HepG2 (cell line): ENCODE results near the gene PCGF2. TPM values are rescaled to one million over a fixed set of nuclear protein-coding genes. Genes with fewer than 3 reads are reported as not detected.

Experiments
- ATAC-seq: fragments of 200-7000 bp; cut with Tn5 transposase; 3 replicates; pipeline ENCODE4 v1.9.1; 2020; ENCODE audit warnings: mild to moderate bottlenecking, moderate library complexity
- BruUV-seq: library from RNA; stranded (reverse); fragments of 400-500 nt; replicated peaks from 2 replicates; lab custom pipeline; 2021; lab: Mats Ljungman, UMichigan
- CTCF ChIA-PET: fragments of 300-600 bp; formaldehyde crosslinking; extraction: SDS; loops from one replicate; lab custom pipeline; 2021; ENCODE audit warnings: low total read pairs, inconsistent platforms, low intra/inter-chr PET ratio; lab: Yijun Ruan, JAX
- POLR2A ChIA-PET: fragments of 350-600 bp; sonication (Branson Sonifier 250); formaldehyde crosslinking; loops from one replicate; lab custom pipeline; 2020; ENCODE audit warnings: antibody characterized with exemption, inconsistent platforms; lab: Yijun Ruan, JAX
- DNase-seq: peaks from one replicate; pipeline ENCODE4 v3.0.0-alpha.2; 2015; ENCODE audit warnings: low spot score
- FAIRE-seq: peaks from 3 replicates; lab custom pipeline; 2011; peaks lifted over from hg19 to GRCh38; lab: Jason Lieb, UNC
- H2AFZ ChIP-seq: one replicate; pipeline ENCODE4 v1.6.1; 2011; ENCODE audit warnings: low read length, inconsistent platforms
- H3K27ac ChIP-seq: fragments of 300-600 bp; 3 replicates; pipeline ENCODE4 v1.8.0; 2011; ENCODE audit warnings: mixed run types, mild to moderate bottlenecking, mixed read lengths, low read length, inconsistent platforms; ENCODE audit not compliant: insufficient read depth; ENCODE audit errors: extremely low read length
- H3K27me3 ChIP-seq, 2 experiments: fragments of 200-600 bp in 1 of 2; 2 replicates in 1 of 2; 3 replicates in 1 of 2; pipeline versions ENCODE4 v1.6.0 to v1.8.0; 2011; ENCODE audit warnings: low read length in 2 of 2, mild to moderate bottlenecking in 2 of 2, moderate library complexity in 2 of 2, inconsistent platforms in 1 of 2; ENCODE audit not compliant: insufficient read depth in 2 of 2, control insufficient read depth in 1 of 2
- H3K36me3 ChIP-seq, 2 experiments: fragments of 200-600 bp in 1 of 2; replicated peaks in 1 of 2; 2 replicates in 1 of 2; 3 replicates in 1 of 2; pipeline versions ENCODE4 v1.5.1 to v1.8.0; 2011; ENCODE audit warnings: low read length in 2 of 2, inconsistent platforms in 1 of 2; ENCODE audit not compliant: insufficient read depth in 2 of 2, control insufficient read depth in 1 of 2
- H3K4me1 ChIP-seq: 2 replicates; pipeline ENCODE4 v1.5.1; 2012; ENCODE audit warnings: low read length, inconsistent platforms; ENCODE audit not compliant: insufficient read depth
- H3K4me2 ChIP-seq: 2 replicates; pipeline ENCODE4 v1.6.0; 2011; ENCODE audit warnings: low read depth, low read length, inconsistent platforms
- H3K4me3 ChIP-seq, 3 experiments: fragments of 200-600 bp in 1 of 3; sonication (generic), shearing (Covaris generic) in 1 of 3; replicated peaks in 1 of 3; 2 replicates each; pipeline ENCODE4 v1.5.1; 2011 to 2016; ENCODE audit warnings: low read length in 3 of 3, inconsistent platforms in 2 of 3, low read depth in 2 of 3, mild to moderate bottlenecking in 2 of 3, control low read depth in 1 of 3, mixed read lengths in 1 of 3; ENCODE audit not compliant: insufficient read depth in 1 of 3
- H3K79me2 ChIP-seq: one replicate; pipeline ENCODE4 v1.6.1; 2011; ENCODE audit warnings: low read length, inconsistent platforms; ENCODE audit not compliant: insufficient read depth
- H3K9ac ChIP-seq: 2 replicates; pipeline ENCODE4 v1.6.0; 2011; ENCODE audit warnings: mild to moderate bottlenecking, low read depth, low read length, inconsistent platforms; ENCODE audit not compliant: insufficient read depth
- H3K9me3 ChIP-seq: 2 replicates; pipeline ENCODE4 v1.5.1; 2012; ENCODE audit warnings: mild to moderate bottlenecking, low read length
- H4K20me1 ChIP-seq: 2 replicates; pipeline ENCODE4 v1.6.0; 2011; ENCODE audit warnings: inconsistent platforms, mild to moderate bottlenecking, low read length, moderate library complexity; ENCODE audit not compliant: insufficient read depth
- EHMT2 ChIP-seq: fragments of 200-600 bp; sonication (generic); IDR thresholded peaks from 2 replicates; pipeline ENCODE4 v1.7.0; 2017; ENCODE audit warnings: antibody characterized with exemption, low read depth, low read length, borderline replicate concordance
- HNRNPK ChIP-seq: fragments of 200-400 bp; formaldehyde crosslinking; IDR thresholded peaks from 2 replicates; pipeline ENCODE4 v1.6.1; 2018; ENCODE audit warnings: low read length, low read depth, moderate library complexity, mild to moderate bottlenecking; ENCODE audit not compliant: poor library complexity, severe bottlenecking
- HOXA7 ChIP-seq: sonication (generic); formaldehyde crosslinking; IDR thresholded peaks from 2 replicates; pipeline ENCODE4 v1.8.1; 2022; ENCODE audit warnings: mild to moderate bottlenecking, missing genetic modification reagents, moderate library complexity
- KDM5B ChIP-seq: sonication (generic); formaldehyde crosslinking; IDR thresholded peaks from 2 replicates; pipeline ENCODE4 v1.4.0; 2020; ENCODE audit warnings: missing genetic modification reagents, mild to moderate bottlenecking, borderline replicate concordance
- LCORL ChIP-seq, 2 experiments: fragments of 450-650 bp in 1 of 2; sonication (generic) in 1 of 2; formaldehyde crosslinking in 1 of 2; IDR thresholded peaks; 2 replicates each; pipeline versions ENCODE4 v1.5.0 to v1.6.1; 2017 to 2020; ENCODE audit warnings: antibody characterized with exemption in 1 of 2, missing genetic modification reagents in 1 of 2
- NFAT5 ChIP-seq: sonication (generic); formaldehyde crosslinking; IDR thresholded peaks from 2 replicates; pipeline ENCODE4 v1.4.0; 2020; ENCODE audit warnings: missing genetic modification reagents
- SP4 ChIP-seq: sonication (generic); formaldehyde crosslinking; IDR thresholded peaks from 2 replicates; pipeline ENCODE4 v1.8.1; 2023; ENCODE audit warnings: mild to moderate bottlenecking, missing genetic modification reagents
- WIZ ChIP-seq: sonication (generic); formaldehyde crosslinking; IDR thresholded peaks from 2 replicates; pipeline ENCODE4 v1.5.1; 2020; ENCODE audit warnings: mild to moderate bottlenecking, missing genetic modification reagents
- ZBTB7A ChIP-seq: sonication (generic); formaldehyde crosslinking; IDR thresholded peaks from 2 replicates; pipeline ENCODE4 v1.8.0; 2022; ENCODE audit warnings: mild to moderate bottlenecking, missing genetic modification reagents
- ZFP1 ChIP-seq: IDR thresholded peaks from 2 replicates; pipeline ENCODE4 v1.6.1; 2016
- ZFP90 ChIP-seq: sonication (generic); formaldehyde crosslinking; IDR thresholded peaks from 2 replicates; pipeline ENCODE4 v1.8.0; 2022; ENCODE audit warnings: missing genetic modification reagents, mild to moderate bottlenecking, inconsistent platforms, borderline replicate concordance
- ZNF446 ChIP-seq: sonication (generic); formaldehyde crosslinking; IDR thresholded peaks from 2 replicates; pipeline ENCODE4 v1.5.0; 2020; ENCODE audit warnings: mild to moderate bottlenecking, missing genetic modification reagents
- WGBS: methylation state at CpG from one replicate; pipeline ENCODE4 v1.1.6; 2017; ENCODE audit warnings: low lambda C conversion rate; 5-methylcytosine and 5-hydroxymethylcytosine counted together
- in situ Hi-C: cut with HindIII; loops from 2 replicates; pipeline ENCODE4 v1.10.0; 2017; ENCODE audit warnings: low pct_unique_long_range_greater_than_20kb; ENCODE audit not compliant: extremely low pct_ligation_motif_present
- intact Hi-C: fragments of 100-400 bp; cut with micrococcal nuclease; formaldehyde crosslinking; loops from one replicate; pipeline ENCODE4 v1.10.0; 2022; ENCODE audit not compliant: unreplicated experiment
- polyA plus RNA-seq, 8 experiments: library from polyadenylated mRNA; depleted of rRNA in 3 of 8; stranded (reverse) in 7 of 8; unstranded in 1 of 8; fragments of >200 nt; fragmentation: Illumina TruSeq in 4 of 8; extraction: Trizol in 4 of 8; gene quantifications; 2 replicates each; pipeline versions ENCODE4 v1.2.1 to v1.2.3, GENCODE V29; 2011 to 2016; ENCODE audit warnings: low read depth in 4 of 8, missing spikeins in 1 of 8, mixed read lengths in 1 of 8; ENCODE audit not compliant: insufficient read depth in 1 of 8
- total RNA-seq, 5 experiments: library from RNA; depleted of rRNA; stranded (reverse); fragments of >200 nt; fragmentation: Illumina TruSeq; extraction: Trizol; gene quantifications; 2 replicates each; pipeline ENCODE4 v1.2.3, GENCODE V29; 2016; ENCODE audit warnings: low read depth in 1 of 5
- TF ChIP-seq, protein P1 (sequence below): sonication (generic); formaldehyde crosslinking; conservative IDR thresholded peaks from 2 replicates; pipeline ENCODE4 v1.4.0; 2020; ENCODE audit warnings: mild to moderate bottlenecking, missing genetic modification reagents, moderate library complexity
- TF ChIP-seq, protein P2 (sequence below): sonication (generic); formaldehyde crosslinking; IDR thresholded peaks from 2 replicates; pipeline ENCODE4 v1.8.1; 2022; ENCODE audit warnings: mild to moderate bottlenecking, missing genetic modification reagents

The PCGF2 gene
- total and polyA plus RNA-seq, 2 of the 13 experiments (the other 11 are each of a cell fraction or from before 2014, with no cell fraction given) = 11.6 to 29.4 TPM

- no peaks in the 10 kb centered on the region; a peak in 1 of 5 replicates for H3K27me3 ChIP-seq
- peaks cover 41% of the 10 kb centered on the region for H3K79me2 ChIP-seq
- no peak for ATAC-seq
- TF ChIP-seq ZFP90 (CRISPR knock-in tag) (peak; percentile 10; the same call in 1 of the 2 replicates), HOXA7 (CRISPR knock-in tag) (0 out of 2 replicates have a peak, but pooled peaks have one; percentile 10), WIZ (CRISPR knock-in tag) (no peak), ZBTB7A (CRISPR knock-in tag) (no peak), EHMT2 (no peak), HNRNPK (no peak), KDM5B (0 out of 2 replicates have a peak, but pooled peaks have one; percentile 17), ZNF446 (CRISPR knock-in tag) (peak; percentile 19; the same call in 1 of the 2 replicates), SP4 (no peak), LCORL (IDR thresholded peaks at IDR 0.05) (no peak), LCORL (CRISPR knock-in tag; IDR thresholded peaks at IDR 0.05) (no peak), NFAT5 (CRISPR knock-in tag) (no peak), ZFP1 (0 out of 2 replicates have a peak, but pooled peaks have one; percentile 11)
- TF ChIP-seq, protein P1, sequence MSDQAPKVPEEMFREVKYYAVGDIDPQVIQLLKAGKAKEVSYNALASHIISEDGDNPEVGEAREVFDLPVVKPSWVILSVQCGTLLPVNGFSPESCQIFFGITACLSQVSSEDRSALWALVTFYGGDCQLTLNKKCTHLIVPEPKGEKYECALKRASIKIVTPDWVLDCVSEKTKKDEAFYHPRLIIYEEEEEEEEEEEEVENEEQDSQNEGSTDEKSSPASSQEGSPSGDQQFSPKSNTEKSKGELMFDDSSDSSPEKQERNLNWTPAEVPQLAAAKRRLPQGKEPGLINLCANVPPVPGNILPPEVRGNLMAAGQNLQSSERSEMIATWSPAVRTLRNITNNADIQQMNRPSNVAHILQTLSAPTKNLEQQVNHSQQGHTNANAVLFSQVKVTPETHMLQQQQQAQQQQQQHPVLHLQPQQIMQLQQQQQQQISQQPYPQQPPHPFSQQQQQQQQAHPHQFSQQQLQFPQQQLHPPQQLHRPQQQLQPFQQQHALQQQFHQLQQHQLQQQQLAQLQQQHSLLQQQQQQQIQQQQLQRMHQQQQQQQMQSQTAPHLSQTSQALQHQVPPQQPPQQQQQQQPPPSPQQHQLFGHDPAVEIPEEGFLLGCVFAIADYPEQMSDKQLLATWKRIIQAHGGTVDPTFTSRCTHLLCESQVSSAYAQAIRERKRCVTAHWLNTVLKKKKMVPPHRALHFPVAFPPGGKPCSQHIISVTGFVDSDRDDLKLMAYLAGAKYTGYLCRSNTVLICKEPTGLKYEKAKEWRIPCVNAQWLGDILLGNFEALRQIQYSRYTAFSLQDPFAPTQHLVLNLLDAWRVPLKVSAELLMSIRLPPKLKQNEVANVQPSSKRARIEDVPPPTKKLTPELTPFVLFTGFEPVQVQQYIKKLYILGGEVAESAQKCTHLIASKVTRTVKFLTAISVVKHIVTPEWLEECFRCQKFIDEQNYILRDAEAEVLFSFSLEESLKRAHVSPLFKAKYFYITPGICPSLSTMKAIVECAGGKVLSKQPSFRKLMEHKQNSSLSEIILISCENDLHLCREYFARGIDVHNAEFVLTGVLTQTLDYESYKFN (CRISPR knock-in tag) = 0 out of 2 replicates have a peak, but pooled peaks have one; percentile 8
- TF ChIP-seq, protein P2, sequence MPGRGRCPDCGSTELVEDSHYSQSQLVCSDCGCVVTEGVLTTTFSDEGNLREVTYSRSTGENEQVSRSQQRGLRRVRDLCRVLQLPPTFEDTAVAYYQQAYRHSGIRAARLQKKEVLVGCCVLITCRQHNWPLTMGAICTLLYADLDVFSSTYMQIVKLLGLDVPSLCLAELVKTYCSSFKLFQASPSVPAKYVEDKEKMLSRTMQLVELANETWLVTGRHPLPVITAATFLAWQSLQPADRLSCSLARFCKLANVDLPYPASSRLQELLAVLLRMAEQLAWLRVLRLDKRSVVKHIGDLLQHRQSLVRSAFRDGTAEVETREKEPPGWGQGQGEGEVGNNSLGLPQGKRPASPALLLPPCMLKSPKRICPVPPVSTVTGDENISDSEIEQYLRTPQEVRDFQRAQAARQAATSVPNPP (CRISPR knock-in tag) = no peak
These were observed 1.8 kb upstream of the PCGF2 start for GRCh38 chr17:38750044-38750311.

More at GRCh38 chr17:38750044-38750311, 1.8 kb upstream of the PCGF2 start:
- DNase-seq (no peak), FAIRE-seq (no peak)
- Histone ChIP-seq H3K4me2 (peak overlapping the region; percentile 91), H3K4me1 (peaks cover 50% of the 10 kb centered on the region), H3K9me3 (no peaks in the 10 kb centered on the region), H3K36me3 (peaks cover 0 to 6% of the 10 kb centered on the region in 2 experiments; a peak in 1 of 5 replicates), H4K20me1 (no peaks in the 10 kb centered on the region), H3K4me3 (peak overlapping the region; percentile 82 to 93 (median 84)), H3K9ac (peak overlapping the region; percentile 68), H2AFZ (no peak overlapping the region), H3K27ac (peak overlapping the region; percentile 68)
- ChIA-PET CTCF (no interaction called here), POLR2A (interaction anchor here (0.8 to 4.4 kb wide), 10 partner anchors 14 to 120 kb away, joined by 4 to 57 read pairs (median 6); partner anchors contain the start of genes CISD3 and LASP1)
- in situ Hi-C loops (loop anchor here (25.0 kb wide), 1 partner anchor 412 kb away; the partner anchor contains the start of genes ARL5C and PLXDC1), intact Hi-C loops (loop anchor here (5.0 kb wide), 2 partner anchors 117 to 1357 kb away; no protein-coding TSS in a partner anchor)
- WGBS = 2% methylated on average over 8 of the region's 12 CpGs
- BruUV-seq = no TSS peak
